CMK (cell line): Measurements from ENCODE around the gene VSTM2B.

Experiments
- DNase-seq: peaks from one replicate; pipeline ENCODE4 v3.0.0-alpha.2; 2010; ENCODE audit warnings: low read depth

Gene VSTM2B

DNA sequence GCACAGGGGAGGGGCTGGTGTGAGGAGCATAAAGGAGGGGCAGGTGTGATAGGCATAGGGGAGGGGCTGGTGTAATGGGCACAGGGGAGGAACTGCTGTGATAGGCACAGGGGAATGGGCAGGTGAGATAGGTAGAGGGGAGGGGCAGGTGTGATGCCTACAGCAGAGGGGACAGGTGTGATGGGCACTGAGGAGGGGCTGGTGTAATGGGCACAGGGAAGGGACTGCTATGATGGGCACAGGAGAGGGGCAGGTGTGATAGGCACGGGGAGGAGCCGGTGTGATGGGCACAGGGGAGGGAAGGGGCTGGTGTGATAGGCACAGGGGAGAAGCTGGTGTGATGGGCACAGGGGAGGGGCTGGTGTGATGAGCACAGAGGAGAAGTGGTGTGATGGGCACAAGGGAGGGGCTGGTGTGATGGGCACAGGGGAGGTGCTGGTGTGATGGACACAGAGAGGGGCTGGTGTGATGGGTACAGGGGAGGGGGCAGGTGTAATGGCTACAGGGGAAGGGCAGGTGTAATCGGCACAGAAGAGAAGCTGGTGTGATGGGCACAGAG lies 40.8 kb downstream of the VSTM2B start:
- no peak for DNase-seq

- no peak for DNase-seq
These were observed 41.6 kb downstream of the VSTM2B start for GRCh38 chr19:29567366-29567915.

GRCh38 chr19:29568036-29569025 lies 42.5 kb downstream of the VSTM2B start:
- no peak for DNase-seq

DNA sequence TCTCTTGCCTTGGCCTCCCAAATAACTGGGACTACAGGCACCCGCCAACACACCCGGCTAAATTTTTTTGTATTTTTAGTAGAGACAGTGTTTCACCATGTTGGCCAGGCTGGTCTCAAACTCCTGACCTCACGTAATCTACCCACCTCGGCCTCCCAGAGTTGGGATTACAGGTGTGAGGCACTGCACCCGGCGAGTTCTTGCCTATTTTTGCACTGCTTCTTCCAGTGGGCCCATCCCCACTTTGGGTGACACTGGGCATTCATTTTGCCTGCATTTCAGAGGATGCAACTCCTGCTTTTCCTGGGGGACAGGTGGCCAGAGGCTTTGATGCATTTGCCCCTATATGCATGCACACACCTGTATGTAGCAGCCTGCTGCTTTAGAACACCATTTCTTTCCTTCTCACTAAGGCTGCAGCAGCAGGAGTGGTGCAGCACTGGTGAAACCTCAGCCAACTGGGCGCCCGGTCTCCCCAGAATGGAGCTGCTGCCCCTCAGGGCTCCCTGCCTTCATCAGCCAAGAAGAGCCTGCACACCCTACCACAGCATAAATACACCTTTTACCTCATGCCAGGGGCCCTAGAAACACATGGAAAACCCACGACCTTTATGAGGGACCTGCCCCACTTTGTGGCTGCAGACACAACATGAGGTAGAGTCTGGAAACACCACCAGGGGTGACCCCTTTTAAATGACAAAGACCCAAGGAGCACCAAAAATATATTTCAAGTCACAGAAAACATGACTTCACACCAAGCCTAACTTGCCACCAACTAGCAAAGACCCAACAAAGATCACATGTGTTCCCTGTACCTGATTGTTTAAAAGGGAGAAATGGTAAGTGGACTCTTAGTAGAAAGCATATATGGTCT lies 43.5 kb downstream of the VSTM2B start:
- DNase-seq: no peak

GRCh38 chr19:29571181-29571580 lies 45.4 kb downstream of the VSTM2B start:
- no peak for DNase-seq

- no peak for DNase-seq
These were observed 47.7 kb downstream of the VSTM2B start for GRCh38 chr19:29573486-29573885.

DNA sequence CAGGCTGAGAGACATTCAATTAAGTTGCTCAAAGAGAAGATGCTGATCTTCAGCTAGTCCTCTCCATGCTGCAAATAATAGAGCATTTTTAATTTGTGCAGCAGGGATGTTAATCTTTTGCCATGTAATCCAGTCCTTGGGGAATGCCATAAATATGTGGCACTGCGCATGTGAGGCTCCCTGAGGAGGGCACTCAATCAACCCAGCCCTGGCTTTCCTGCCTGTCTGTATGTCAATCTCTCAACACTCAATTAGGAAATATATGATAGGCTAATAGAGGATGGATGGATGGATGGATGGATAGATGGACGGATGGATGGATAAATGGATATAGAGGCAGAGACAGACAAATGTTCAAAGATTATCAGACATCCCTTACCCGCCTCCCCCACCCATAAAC lies 48.7 kb downstream of the VSTM2B start:
- DNase-seq: no peak

DNA sequence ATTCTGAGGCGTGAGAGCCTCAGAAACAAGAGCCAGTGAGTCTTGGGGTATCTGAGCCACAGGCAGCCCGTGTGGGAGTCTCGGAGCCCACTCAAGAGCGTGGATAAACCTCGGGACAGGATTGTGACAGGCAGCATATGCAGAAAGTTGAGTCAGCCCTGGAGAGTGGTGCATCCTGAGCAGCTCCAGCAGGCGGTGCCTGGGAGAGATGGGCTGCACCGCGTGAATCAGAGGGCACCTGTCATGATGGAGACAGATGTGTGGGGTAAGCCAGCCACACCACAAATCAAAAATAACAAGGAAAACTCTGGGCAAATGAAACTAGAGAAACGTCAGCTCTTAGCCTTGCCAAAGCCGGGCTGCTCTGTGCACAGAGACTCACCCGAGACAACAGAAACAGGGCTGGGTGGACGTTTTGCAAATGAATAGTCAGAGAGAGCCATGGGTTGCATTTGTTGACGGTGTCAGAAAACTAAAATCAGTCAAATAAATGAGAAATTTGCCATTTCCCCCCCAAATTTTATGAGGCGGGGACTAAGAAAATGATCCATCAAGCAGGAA lies 50.3 kb downstream of the VSTM2B start:
- DNase-seq: no peak

- DNase-seq: no peak
These were observed 51.2 kb downstream of the VSTM2B start for GRCh38 chr19:29576761-29577648.

DNA sequence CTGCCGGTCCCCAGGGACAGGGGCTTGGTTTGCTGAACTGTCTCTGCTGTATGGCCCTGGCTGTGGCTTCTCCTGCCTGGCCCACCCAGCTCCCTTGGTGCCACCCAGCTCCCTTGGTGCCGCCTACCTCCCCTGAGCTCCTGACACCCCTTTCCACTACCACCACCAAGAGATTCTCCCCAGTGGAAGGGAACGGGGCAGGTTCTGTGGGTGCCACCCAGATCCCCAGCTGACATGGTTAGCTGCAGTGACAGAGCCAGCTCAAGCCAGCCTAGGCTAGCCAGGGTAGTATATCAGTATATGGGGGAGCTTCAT lies 51.8 kb downstream of the VSTM2B start:
- DNase-seq: no peak

GRCh38 chr19:29578349-29578748 lies 52.6 kb downstream of the VSTM2B start:
- no peak for DNase-seq

- DNase-seq: no peak
These were observed 53.6 kb downstream of the VSTM2B start for GRCh38 chr19:29579308-29579910.

GRCh38 chr19:29581398-29581797 lies 55.6 kb downstream of the VSTM2B start:
- DNase-seq: no peak

DNA sequence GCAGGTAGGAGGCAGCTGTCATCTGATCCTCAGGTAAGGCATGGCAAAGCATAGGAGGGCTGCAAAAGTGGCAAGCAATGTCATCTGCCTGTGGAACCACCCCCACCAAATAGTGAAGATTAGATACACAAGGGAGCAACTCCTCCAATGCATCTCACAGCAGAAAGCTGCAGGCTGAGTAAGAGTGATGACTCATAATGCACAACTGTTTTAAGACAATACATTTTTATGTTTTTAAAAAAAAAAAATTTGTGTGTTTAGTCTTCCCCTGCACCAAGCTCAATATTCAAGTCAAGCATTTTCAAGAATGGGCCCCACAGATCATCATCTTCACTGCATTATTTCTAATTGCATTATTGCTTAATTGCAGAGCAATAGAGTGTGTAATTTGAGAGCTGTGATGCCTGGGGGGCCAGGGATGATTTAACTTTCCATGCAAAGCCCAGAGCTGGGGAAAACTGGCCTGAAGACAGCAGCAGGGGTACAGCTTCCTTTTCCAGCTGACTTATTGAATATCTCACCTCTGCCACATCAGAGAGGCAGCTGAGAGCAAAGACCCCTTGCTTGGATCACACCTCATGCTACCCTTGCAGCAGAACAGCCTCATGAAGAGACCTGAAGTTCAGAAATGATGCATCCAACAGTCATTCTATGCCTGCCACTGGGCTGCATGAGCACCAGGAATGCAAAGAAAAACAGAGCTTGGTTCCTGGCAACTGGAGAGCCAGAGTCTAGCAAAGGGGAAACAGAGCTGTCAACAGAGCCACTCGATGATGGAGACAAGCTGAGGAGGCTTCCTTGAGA lies 57.6 kb downstream of the VSTM2B start:
- no peak for DNase-seq

GRCh38 chr19:29586401-29586800 lies 60.6 kb downstream of the VSTM2B start:
- DNase-seq: no peak

GRCh38 chr19:29587059-29587458 lies 61.3 kb downstream of the VSTM2B start:
- no peak for DNase-seq

GRCh38 chr19:29587518-29587986 lies 61.8 kb downstream of the VSTM2B start:
- no peak for DNase-seq

GRCh38 chr19:29588095-29588494 lies 62.3 kb downstream of the VSTM2B start:
- DNase-seq: no peak

DNA sequence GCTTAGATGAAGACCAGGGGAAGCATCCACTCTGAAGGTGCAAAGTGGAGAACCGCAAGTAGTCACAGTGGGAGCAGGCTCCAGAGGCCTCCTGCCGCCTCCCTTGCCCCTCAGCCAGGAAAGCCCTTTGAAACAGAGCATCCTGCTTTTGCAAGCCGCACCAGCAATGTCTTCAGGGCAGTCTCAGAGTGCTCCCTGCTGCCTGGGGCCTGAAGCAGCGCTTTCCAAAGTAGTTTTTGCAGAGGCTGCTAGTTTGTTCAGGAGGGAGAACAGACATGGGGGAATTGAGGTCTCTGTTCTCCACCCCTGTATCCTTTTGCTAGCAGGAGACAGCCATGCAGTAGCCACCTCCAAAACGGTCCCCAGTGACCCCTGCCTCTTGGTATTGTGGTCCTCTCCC lies 64.5 kb downstream of the VSTM2B start:
- DNase-seq: no peak

- DNase-seq: no peak
These were observed 65.9 kb downstream of the VSTM2B start for GRCh38 chr19:29591670-29592069.
